ENCODE data around the gene ZCCHC7.
"Not testable (repeated sequence)": the region's sequence is repeated elsewhere in the genome, so short reads cannot be mapped to it uniquely, and the experiment has no call there.

ZCCHC7 gene

GRCh38 chr9:37119907-37120842 is at the start of gene ZCCHC7:
Gene ZCCHC7, plus strand, starts transcription at chr9:37120574.
- peak; percentile 97 for DNase-seq (ENCODE audit: low read depth)
- no peak for TF ChIP-seq CTCF (IDR thresholded peaks at IDR 0.05; ENCODE audit: insufficient read depth, low read depth, low read length, missing control alignments)
- H3K4me3 ChIP-seq (ENCODE audit: low read depth, low read length), result peak within 1 kb of the TSS; percentile 72

GRCh38 chr9:37074790-37075189 is 45.6 kb upstream of the ZCCHC7 start:
- not testable (repeated sequence) for H3K4me3 ChIP-seq (ENCODE audit: low read depth, low read length)
- DNase-seq (ENCODE audit: low read depth), result peak; percentile 44

- TF ChIP-seq CTCF (IDR thresholded peaks at IDR 0.05; ENCODE audit: insufficient read depth, low read depth, low read length, missing control alignments), result no peak
- peak overlapping the region; percentile 69 for H3K4me3 ChIP-seq (ENCODE audit: low read depth, low read length)
- DNase-seq (ENCODE audit: low read depth), result peak; percentile 98
These were observed 40.8 kb upstream of the ZCCHC7 start for GRCh38 chr9:37079370-37080164.

GRCh38 chr9:37080165-37080628 is 40.2 kb upstream of the ZCCHC7 start:
- not testable (repeated sequence) for DNase-seq (ENCODE audit: low read depth)
- peak overlapping the region; percentile 69 for H3K4me3 ChIP-seq (ENCODE audit: low read depth, low read length)

- H3K4me3 ChIP-seq (ENCODE audit: low read depth, low read length), result peak overlapping the region; percentile 69
- not testable (repeated sequence) for DNase-seq (ENCODE audit: low read depth)
These were observed 38.9 kb upstream of the ZCCHC7 start for GRCh38 chr9:37081507-37081906.

- no peak for TF ChIP-seq CTCF (IDR thresholded peaks at IDR 0.05; ENCODE audit: insufficient read depth, low read depth, low read length, missing control alignments)
- DNase-seq (ENCODE audit: low read depth), result peak; percentile 23
- H3K4me3 ChIP-seq (ENCODE audit: low read depth, low read length), result peak overlapping the region; percentile 69
These were observed 38.1 kb upstream of the ZCCHC7 start for GRCh38 chr9:37082214-37082765.

- H3K4me3 ChIP-seq (ENCODE audit: low read depth, low read length), result no peak overlapping the region
- DNase-seq (ENCODE audit: low read depth), result no peak
- no peak for TF ChIP-seq CTCF (IDR thresholded peaks at IDR 0.05; ENCODE audit: insufficient read depth, low read depth, low read length, missing control alignments)
These were observed 36.7 kb upstream of the ZCCHC7 start for GRCh38 chr9:37083654-37084053.

- no peak for DNase-seq (ENCODE audit: low read depth)
- H3K4me3 ChIP-seq (ENCODE audit: low read depth, low read length), result no peak overlapping the region
- TF ChIP-seq CTCF (IDR thresholded peaks at IDR 0.05; ENCODE audit: insufficient read depth, low read depth, low read length, missing control alignments), result no peak
These were observed 35.1 kb upstream of the ZCCHC7 start for GRCh38 chr9:37085233-37085632.

- not testable (repeated sequence) for H3K4me3 ChIP-seq (ENCODE audit: low read depth, low read length); DNase-seq (ENCODE audit: low read depth)
These were observed 27.6 kb upstream of the ZCCHC7 start for GRCh38 chr9:37092714-37093295.
